Subcutaneous adipose tissue (tissue), 4 donors: ENCODE measurements around the gene C11orf58. TPM values are rescaled to one million over a fixed set of nuclear protein-coding genes. Genes with fewer than 3 reads are reported as not detected.

Experiments
- CTCF ChIP-seq: fragments of 450-650 bp; IDR thresholded peaks from one replicate; pipeline ENCODE4 v1.5.1; 2016; ENCODE audit warnings: low read depth, mild to moderate bottlenecking, control low read depth, antibody characterized with exemption, moderate library complexity
- total RNA-seq, 4 donors: library from RNA; depleted of rRNA; stranded (reverse); fragments of >200 nt; gene quantifications; one replicate each; pipeline ENCODE4 v1.1.0, GENCODE V29; 2016

C11orf58 gene
- total RNA-seq: 100 to 1,000 TPM; 163 to 202 (median 187) TPM

DNA sequence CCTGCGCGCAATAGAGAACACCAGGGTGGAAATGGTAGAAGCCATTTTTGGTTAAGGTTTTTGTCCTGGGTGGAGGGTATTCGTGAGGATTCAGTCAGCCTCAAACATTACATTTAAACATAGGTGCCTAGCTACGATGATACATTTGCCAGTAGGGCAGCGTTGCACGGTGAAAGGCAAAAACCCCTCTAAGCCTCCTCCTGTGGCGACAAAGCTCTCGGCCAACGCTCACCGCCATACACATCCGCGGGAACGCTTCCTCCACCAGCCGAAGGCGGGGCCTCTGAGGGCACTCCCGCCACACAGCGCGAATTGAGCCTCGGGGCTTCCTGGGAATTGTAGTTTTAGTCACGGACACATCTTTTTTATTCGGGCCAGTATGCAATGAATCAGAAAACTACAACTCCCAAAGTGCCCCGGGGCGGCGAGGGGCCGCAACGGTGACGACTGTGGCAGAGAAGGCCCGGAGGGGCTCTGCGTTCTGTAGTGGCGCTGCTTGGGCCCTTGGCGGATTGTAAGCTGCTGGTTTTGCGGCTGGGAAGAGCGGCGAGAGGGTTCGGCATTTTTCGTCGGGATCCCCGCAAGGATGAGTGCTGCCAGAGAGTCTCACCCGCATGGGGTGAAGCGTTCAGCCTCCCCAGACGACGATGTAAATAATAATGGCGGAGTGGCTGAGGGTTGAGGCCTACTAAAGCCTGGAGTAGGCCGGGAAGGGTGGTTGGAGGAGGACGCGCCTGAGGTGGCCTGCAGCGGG, at the start of gene C11orf58:
TSS of gene C11orf58 (plus strand) at position 455 of the 754 bp plus-strand sequence. CDS start at position 587, 132 bp downstream.
- TF ChIP-seq CTCF: no peak

DNA sequence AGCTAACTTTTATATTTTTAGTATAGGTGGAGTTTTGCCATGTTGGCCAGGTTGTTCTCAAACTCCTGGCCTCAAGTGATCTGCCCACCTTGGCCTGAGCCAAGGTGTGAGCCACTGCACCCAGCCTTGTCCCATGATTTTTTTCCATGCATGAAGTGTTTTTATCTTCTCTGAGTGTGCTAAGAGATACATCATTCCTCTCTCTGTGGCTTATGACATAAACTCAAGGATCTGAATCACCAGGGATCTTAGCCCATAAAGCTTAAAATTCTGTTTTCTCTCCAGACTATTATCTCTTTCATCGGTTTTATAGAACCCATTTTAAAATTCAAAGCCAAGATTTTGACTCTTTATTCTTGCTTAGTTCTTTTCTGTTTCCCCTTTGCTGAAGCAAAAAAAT, 48.4 kb upstream of the C11orf58 start:
- TF ChIP-seq CTCF: no peak

- TF ChIP-seq CTCF: no peak
Measured at GRCh38 chr11:16703795-16704194, 34.7 kb upstream of the C11orf58 start.

- no peak for TF ChIP-seq CTCF
Measured at GRCh38 chr11:16713594-16713993, 24.9 kb upstream of the C11orf58 start.

GRCh38 chr11:16722581-16723344, 15.7 kb upstream of the C11orf58 start:
- no peak for TF ChIP-seq CTCF

DNA sequence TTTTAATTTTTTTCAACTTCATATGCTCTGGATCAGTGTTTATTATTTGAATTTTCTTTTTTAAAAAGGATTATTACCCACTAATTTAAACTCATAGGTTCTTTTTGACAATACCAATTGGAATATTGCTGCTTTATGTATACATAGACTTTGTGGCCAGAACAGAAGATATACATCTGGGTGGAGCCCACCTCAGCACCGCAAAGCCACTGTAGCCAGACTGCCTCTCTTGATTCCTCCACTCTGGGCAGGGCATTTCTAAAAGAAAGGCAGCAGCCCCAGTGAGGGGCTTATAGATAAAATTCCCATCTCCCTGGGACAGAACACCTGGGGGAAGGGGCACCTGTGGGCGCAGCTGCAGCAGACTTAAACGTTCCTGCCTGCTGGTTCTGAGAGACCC, 10.6 kb upstream of the C11orf58 start:
- TF ChIP-seq CTCF: no peak

GRCh38 chr11:16737818-16738192, 642 bp upstream of the C11orf58 start:
- no peak for TF ChIP-seq CTCF
